ENCODE data around the gene FER1L5.

FER1L5 gene

GRCh38 chr2:96699021-96699420 lies 56.5 kb downstream of the FER1L5 start:
- no peak overlapping the region for H3K27ac ChIP-seq
- TF ChIP-seq, protein P1, sequence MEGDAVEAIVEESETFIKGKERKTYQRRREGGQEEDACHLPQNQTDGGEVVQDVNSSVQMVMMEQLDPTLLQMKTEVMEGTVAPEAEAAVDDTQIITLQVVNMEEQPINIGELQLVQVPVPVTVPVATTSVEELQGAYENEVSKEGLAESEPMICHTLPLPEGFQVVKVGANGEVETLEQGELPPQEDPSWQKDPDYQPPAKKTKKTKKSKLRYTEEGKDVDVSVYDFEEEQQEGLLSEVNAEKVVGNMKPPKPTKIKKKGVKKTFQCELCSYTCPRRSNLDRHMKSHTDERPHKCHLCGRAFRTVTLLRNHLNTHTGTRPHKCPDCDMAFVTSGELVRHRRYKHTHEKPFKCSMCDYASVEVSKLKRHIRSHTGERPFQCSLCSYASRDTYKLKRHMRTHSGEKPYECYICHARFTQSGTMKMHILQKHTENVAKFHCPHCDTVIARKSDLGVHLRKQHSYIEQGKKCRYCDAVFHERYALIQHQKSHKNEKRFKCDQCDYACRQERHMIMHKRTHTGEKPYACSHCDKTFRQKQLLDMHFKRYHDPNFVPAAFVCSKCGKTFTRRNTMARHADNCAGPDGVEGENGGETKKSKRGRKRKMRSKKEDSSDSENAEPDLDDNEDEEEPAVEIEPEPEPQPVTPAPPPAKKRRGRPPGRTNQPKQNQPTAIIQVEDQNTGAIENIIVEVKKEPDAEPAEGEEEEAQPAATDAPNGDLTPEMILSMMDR (IDR thresholded peaks at IDR 0.05): no peak
- no peak for TF ChIP-seq ZFX (IDR thresholded peaks at IDR 0.05; ENCODE audit: borderline replicate concordance)

DNA sequence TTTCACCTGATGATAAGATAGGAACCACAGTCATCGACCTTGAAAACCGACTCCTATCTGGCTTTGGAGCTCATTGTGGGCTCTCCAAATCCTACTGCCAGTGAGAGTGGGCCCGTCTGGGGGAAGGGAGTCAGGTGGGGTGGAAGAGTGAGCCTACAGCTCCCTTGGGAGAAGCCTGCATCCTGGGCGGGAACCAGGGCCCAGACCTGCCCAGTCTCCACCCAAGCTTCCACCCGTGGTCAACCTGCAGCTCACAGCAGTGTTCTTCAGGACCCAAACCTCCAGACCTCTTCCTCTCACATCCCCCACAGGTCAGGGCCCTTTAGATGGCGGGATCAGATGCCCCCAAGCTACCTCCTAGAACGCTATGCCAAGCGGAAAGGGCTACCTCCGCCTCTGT lies 57.1 kb downstream of the FER1L5 start:
- TF ChIP-seq ZFX (IDR thresholded peaks at IDR 0.05; ENCODE audit: borderline replicate concordance): no peak
- TF ChIP-seq, protein P1 (IDR thresholded peaks at IDR 0.05): no peak
- H3K27ac ChIP-seq: no peak overlapping the region

GRCh38 chr2:96700086-96700485 lies 57.5 kb downstream of the FER1L5 start:
- no peak overlapping the region for H3K27ac ChIP-seq
- TF ChIP-seq, protein P1 (IDR thresholded peaks at IDR 0.05): no peak
- no peak for TF ChIP-seq ZFX (IDR thresholded peaks at IDR 0.05; ENCODE audit: borderline replicate concordance)

- no peak overlapping the region for H3K27ac ChIP-seq
- TF ChIP-seq ZFX (IDR thresholded peaks at IDR 0.05; ENCODE audit: borderline replicate concordance): no peak
- TF ChIP-seq, protein P1 (IDR thresholded peaks at IDR 0.05): no peak
These were observed 59.1 kb downstream of the FER1L5 start for GRCh38 chr2:96701636-96702035.

- TF ChIP-seq, protein P1 (IDR thresholded peaks at IDR 0.05): no peak
- TF ChIP-seq ZFX (IDR thresholded peaks at IDR 0.05; ENCODE audit: borderline replicate concordance): no peak
- H3K27ac ChIP-seq: no peak overlapping the region
These were observed 59.7 kb downstream of the FER1L5 start for GRCh38 chr2:96702098-96702785.

GRCh38 chr2:96703021-96703751 lies 60.6 kb downstream of the FER1L5 start:
- H3K27ac ChIP-seq: no peak overlapping the region
- no peak for TF ChIP-seq ZFX (IDR thresholded peaks at IDR 0.05; ENCODE audit: borderline replicate concordance)
- TF ChIP-seq, protein P1 (IDR thresholded peaks at IDR 0.05): no peak

DNA sequence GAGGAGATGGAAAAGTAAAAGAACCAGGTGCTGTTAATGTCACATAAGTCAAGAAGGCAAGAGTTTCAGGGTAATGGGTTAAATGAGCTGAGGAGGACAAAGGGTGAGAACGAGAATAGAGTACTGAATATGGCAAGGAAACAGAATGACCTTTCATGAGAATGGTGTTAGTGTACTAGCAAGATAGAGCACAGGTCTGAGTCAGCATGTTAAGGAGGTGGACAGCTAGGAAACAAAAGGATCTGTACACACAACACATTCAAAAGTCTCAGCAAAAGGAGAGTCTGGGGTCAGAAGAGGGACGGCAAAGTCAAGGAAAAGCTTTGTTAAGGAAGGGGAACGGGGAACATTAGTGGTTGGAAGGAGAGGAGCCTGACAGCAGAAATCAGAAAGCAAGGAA lies 68.4 kb downstream of the FER1L5 start:
- no peak for TF ChIP-seq ZFX (IDR thresholded peaks at IDR 0.05; ENCODE audit: borderline replicate concordance)
- TF ChIP-seq, protein P1 (IDR thresholded peaks at IDR 0.05): no peak
- H3K27ac ChIP-seq: no peak overlapping the region
